CD4-positive, alpha-beta T cell treated with Interleukin-21 for 1 hour (primary cell): ENCODE results near the gene TRIM25.
A peak's percentile ranks its signal among the peaks of the same experiment; 100 is the strongest.
"Not testable (repeated sequence)": the region's sequence is repeated elsewhere in the genome, so short reads cannot be mapped to it uniquely, and the experiment has no call there.

ENCODE experiments used
- DNase-seq: peaks from one replicate; pipeline ENCODE4 v3.0.0-alpha.2; 2020

The TRIM25 gene

GRCh38 chr17:56913867-56914580, at the start of gene TRIM25:
Gene TRIM25, minus strand, starts transcription at chr17:56914049. Its CDS starts 61 bp downstream, at chr17:56913988.
- DNase-seq, result peak; percentile 86

GRCh38 chr17:56960596-56961538, 47.0 kb upstream of the TRIM25 start, which contains the start of gene COIL:
Gene COIL, minus strand, starts transcription at chr17:56961050. Its CDS starts 31 bp downstream, at chr17:56961019.
- DNase-seq, result peak; percentile 93

- no peak for DNase-seq
Measured at GRCh38 chr17:56956992-56957391, 43.1 kb upstream of the TRIM25 start.

- no peak for DNase-seq
Measured at GRCh38 chr17:56949595-56949994, 35.7 kb upstream of the TRIM25 start.

GRCh38 chr17:56948491-56948890, 34.6 kb upstream of the TRIM25 start:
- no peak for DNase-seq

GRCh38 chr17:56947741-56948140, 33.9 kb upstream of the TRIM25 start:
- no peak for DNase-seq

- DNase-seq, result no peak
Measured at GRCh38 chr17:56945938-56946505, 32.2 kb upstream of the TRIM25 start.

- no peak for DNase-seq
Measured at GRCh38 chr17:56943505-56944125, 29.8 kb upstream of the TRIM25 start.

- DNase-seq, result peak; percentile 72
Measured at GRCh38 chr17:56939869-56940484, 26.1 kb upstream of the TRIM25 start.

GRCh38 chr17:56938206-56938605, 24.4 kb upstream of the TRIM25 start:
- DNase-seq, result not testable (repeated sequence)

GRCh38 chr17:56937687-56938086, 23.8 kb upstream of the TRIM25 start:
- no peak for DNase-seq

- no peak for DNase-seq
Measured at GRCh38 chr17:56936697-56937322, 23.0 kb upstream of the TRIM25 start.

- no peak for DNase-seq
Measured at GRCh38 chr17:56935461-56935860, 21.6 kb upstream of the TRIM25 start.

- DNase-seq, result no peak
Measured at GRCh38 chr17:56934280-56934679, 20.4 kb upstream of the TRIM25 start.

- no peak for DNase-seq
Measured at GRCh38 chr17:56933868-56934267, 20.0 kb upstream of the TRIM25 start.

GRCh38 chr17:56933151-56933745, 19.4 kb upstream of the TRIM25 start:
- no peak for DNase-seq

- no peak for DNase-seq
Measured at GRCh38 chr17:56930739-56931337, 17.0 kb upstream of the TRIM25 start.

- DNase-seq, result no peak
Measured at GRCh38 chr17:56929362-56929969, 15.6 kb upstream of the TRIM25 start.

GRCh38 chr17:56928586-56928985, 14.7 kb upstream of the TRIM25 start:
- DNase-seq, result no peak

- no peak for DNase-seq
Measured at GRCh38 chr17:56926704-56927103, 12.9 kb upstream of the TRIM25 start.

GRCh38 chr17:56926270-56926669, 12.4 kb upstream of the TRIM25 start:
- DNase-seq, result no peak
